ENCODE results near the gene OXT. TPM values are rescaled to one million over a fixed set of nuclear protein-coding genes. Genes with fewer than 3 reads are reported as not detected.
A peak's percentile ranks its signal among the peaks of the same experiment; 100 is the strongest.

OXT gene
- total and polyA plus RNA-seq, 2 of the 13 experiments (the other 11 are each of a cell fraction or from before 2014, with no cell fraction given) = not detected

DNA sequence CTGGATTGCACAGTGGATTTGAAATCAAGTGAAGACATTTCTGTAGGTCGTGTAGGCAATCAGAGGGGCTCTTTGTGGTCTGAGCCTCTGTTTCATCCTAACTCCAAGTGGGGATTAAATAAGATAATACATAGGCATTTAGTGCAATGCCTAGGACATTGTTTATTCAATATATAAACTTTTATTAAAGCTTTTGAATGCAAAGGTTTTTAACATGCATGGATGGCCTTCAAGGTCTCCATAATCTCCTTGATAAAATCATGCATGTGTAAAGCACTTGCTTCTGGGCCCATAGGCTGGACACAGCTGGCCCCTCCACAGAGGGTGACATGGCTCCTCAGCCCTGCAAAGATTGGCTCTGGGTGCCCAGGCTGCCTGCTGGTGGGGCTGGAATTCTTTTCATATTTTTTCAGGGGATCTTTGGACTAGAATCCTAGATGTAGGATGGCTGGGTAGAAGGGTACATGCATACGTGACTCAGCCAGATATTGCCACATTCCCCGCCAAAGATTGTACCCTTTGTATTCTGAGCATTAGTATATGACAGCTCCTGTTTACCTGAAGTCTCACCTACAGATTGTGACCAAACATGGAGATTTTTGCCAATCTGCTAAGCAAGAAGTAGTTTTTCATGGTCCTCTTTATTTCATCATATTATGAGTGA lies 32.1 kb downstream of the OXT start:
- peak overlapping the region; percentile 72 for H3K27ac ChIP-seq (ENCODE audit: extremely low read length, insufficient read depth, low read length)
- CTCF ChIA-PET (ENCODE audit: low intra/inter-chr PET ratio, low total read pairs) = interaction anchor here (1.2 to 2.0 kb wide), 2 partner anchors 12 to 50 kb away, joined by 5 read pairs; no protein-coding TSS in a partner anchor
- H2AFZ ChIP-seq (ENCODE audit: low read length) = no peak overlapping the region
- FAIRE-seq (peak; percentile 90), ATAC-seq (peak; percentile 86), DNase-seq (ENCODE audit: low spot score) (peak; percentile 99)
- H3K4me3 ChIP-seq (replicated peaks in 1 of 3; ENCODE audit: insufficient read depth in 1 of 3, low read depth in 2 of 3, low read length in 3 of 3) = peak overlapping the region in 1 of 3 experiments; percentile 26; a peak in 1 of 6 replicates
- POLR2A ChIA-PET = interaction anchor here (0.8 to 1.4 kb wide), 6 partner anchors 15 to 156 kb away, joined by 3 to 7 read pairs (median 5); partner anchors contain the start of genes FASTKD5, MRPS26 and UBOX5
- 18% methylated on average over 3 of the region's 3 CpGs for WGBS (ENCODE audit: low lambda C conversion rate)
- H3K4me1 ChIP-seq (ENCODE audit: insufficient read depth, low read length) = peaks cover 64% of the 10 kb centered on the region
- H3K9me3 ChIP-seq (ENCODE audit: low read length) = no peaks in the 10 kb centered on the region
- intact Hi-C loops (cut with micrococcal nuclease; ENCODE audit: unreplicated experiment) = loop anchor here (1.0 kb wide), 1 partner anchor 12 kb away; no protein-coding TSS in a partner anchor
- H3K79me2 ChIP-seq (ENCODE audit: insufficient read depth, low read length) = no peaks in the 10 kb centered on the region
- peak overlapping the region; percentile 54 for H3K4me2 ChIP-seq (ENCODE audit: low read depth, low read length)
- BruUV-seq (replicated peaks) = no TSS peak
- no peaks in the 10 kb centered on the region for H3K36me3 ChIP-seq (replicated peaks in 1 of 2; ENCODE audit: control insufficient read depth in 1 of 2, insufficient read depth in 2 of 2, low read length in 2 of 2)
- no peaks in the 10 kb centered on the region for H4K20me1 ChIP-seq (ENCODE audit: insufficient read depth, low read length)
- H3K9ac ChIP-seq (ENCODE audit: insufficient read depth, low read depth, low read length) = peak overlapping the region; percentile 27
- in situ Hi-C loops (cut with HindIII; ENCODE audit: extremely low pct_ligation_motif_present, low pct_unique_long_range_greater_than_20kb) = no loop called here
- H3K27me3 ChIP-seq (ENCODE audit: control insufficient read depth in 1 of 2, insufficient read depth in 2 of 2, low read length in 2 of 2) = no peaks in the 10 kb centered on the region
- TF ChIP-seq FOXC1 (CRISPR knock-in tag; IDR thresholded peaks at IDR 0.05; ENCODE audit: borderline replicate concordance) (no peak), TSC22D2 (CRISPR knock-in tag; IDR thresholded peaks at IDR 0.05; ENCODE audit: borderline replicate concordance) (no peak), TBL1XR1 (IDR thresholded peaks at IDR 0.05; ENCODE audit: borderline replicate concordance, low read length, partially characterized antibody) (peak; percentile 34), AHR (CRISPR knock-in tag; IDR thresholded peaks at IDR 0.05) (no peak), POGZ (CRISPR knock-in tag; IDR thresholded peaks at IDR 0.05) (peak; percentile 89), ZNF251 (CRISPR knock-in tag; IDR thresholded peaks at IDR 0.05) (no peak), HMG20B (CRISPR knock-in tag; conservative IDR thresholded peaks at IDR 0.05) (peak; percentile 86; the same call in 1 of the 2 replicates), MAFF (IDR thresholded peaks at IDR 0.05; ENCODE audit: low read depth, low read length) (peak; percentile 56), ETV5 (CRISPR knock-in tag; IDR thresholded peaks at IDR 0.05; ENCODE audit: borderline replicate concordance) (peak; percentile 69; the same call in 1 of the 2 replicates), TBX2 (CRISPR knock-in tag; IDR thresholded peaks at IDR 0.05; ENCODE audit: borderline replicate concordance) (peak; percentile 98), FOXK1 (CRISPR knock-in tag; IDR thresholded peaks at IDR 0.05; ENCODE audit: borderline replicate concordance, low read depth) (peak; percentile 84; the same call in 1 of the 2 replicates)
- TF ChIP-seq, protein P1, sequence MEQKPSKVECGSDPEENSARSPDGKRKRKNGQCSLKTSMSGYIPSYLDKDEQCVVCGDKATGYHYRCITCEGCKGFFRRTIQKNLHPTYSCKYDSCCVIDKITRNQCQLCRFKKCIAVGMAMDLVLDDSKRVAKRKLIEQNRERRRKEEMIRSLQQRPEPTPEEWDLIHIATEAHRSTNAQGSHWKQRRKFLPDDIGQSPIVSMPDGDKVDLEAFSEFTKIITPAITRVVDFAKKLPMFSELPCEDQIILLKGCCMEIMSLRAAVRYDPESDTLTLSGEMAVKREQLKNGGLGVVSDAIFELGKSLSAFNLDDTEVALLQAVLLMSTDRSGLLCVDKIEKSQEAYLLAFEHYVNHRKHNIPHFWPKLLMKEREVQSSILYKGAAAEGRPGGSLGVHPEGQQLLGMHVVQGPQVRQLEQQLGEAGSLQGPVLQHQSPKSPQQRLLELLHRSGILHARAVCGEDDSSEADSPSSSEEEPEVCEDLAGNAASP (CRISPR knock-in tag; IDR thresholded peaks at IDR 0.05; ENCODE audit: borderline replicate concordance) = peak; percentile 56; the same call in 1 of the 2 replicates
- TF ChIP-seq, protein P2, sequence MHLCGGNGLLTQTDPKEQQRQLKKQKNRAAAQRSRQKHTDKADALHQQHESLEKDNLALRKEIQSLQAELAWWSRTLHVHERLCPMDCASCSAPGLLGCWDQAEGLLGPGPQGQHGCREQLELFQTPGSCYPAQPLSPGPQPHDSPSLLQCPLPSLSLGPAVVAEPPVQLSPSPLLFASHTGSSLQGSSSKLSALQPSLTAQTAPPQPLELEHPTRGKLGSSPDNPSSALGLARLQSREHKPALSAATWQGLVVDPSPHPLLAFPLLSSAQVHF (CRISPR knock-in tag; IDR thresholded peaks at IDR 0.05) = no peak
- TF ChIP-seq, protein P3, sequence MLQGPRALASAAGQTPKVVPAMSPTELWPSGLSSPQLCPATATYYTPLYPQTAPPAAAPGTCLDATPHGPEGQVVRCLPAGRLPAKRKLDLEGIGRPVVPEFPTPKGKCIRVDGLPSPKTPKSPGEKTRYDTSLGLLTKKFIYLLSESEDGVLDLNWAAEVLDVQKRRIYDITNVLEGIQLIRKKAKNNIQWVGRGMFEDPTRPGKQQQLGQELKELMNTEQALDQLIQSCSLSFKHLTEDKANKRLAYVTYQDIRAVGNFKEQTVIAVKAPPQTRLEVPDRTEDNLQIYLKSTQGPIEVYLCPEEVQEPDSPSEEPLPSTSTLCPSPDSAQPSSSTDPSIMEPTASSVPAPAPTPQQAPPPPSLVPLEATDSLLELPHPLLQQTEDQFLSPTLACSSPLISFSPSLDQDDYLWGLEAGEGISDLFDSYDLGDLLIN (CRISPR knock-in tag; IDR thresholded peaks at IDR 0.05; ENCODE audit: borderline replicate concordance) = peak; percentile 87; the same call in 1 of the 2 replicates
- TF ChIP-seq, protein P4, sequence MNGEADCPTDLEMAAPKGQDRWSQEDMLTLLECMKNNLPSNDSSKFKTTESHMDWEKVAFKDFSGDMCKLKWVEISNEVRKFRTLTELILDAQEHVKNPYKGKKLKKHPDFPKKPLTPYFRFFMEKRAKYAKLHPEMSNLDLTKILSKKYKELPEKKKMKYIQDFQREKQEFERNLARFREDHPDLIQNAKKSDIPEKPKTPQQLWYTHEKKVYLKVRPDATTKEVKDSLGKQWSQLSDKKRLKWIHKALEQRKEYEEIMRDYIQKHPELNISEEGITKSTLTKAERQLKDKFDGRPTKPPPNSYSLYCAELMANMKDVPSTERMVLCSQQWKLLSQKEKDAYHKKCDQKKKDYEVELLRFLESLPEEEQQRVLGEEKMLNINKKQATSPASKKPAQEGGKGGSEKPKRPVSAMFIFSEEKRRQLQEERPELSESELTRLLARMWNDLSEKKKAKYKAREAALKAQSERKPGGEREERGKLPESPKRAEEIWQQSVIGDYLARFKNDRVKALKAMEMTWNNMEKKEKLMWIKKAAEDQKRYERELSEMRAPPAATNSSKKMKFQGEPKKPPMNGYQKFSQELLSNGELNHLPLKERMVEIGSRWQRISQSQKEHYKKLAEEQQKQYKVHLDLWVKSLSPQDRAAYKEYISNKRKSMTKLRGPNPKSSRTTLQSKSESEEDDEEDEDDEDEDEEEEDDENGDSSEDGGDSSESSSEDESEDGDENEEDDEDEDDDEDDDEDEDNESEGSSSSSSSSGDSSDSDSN (CRISPR knock-in tag; IDR thresholded peaks at IDR 0.05) = 0 out of 2 replicates have a peak, but pooled peaks have one; percentile 1
